ENCODE results near the gene ANO6.

ANO6 gene

DNA sequence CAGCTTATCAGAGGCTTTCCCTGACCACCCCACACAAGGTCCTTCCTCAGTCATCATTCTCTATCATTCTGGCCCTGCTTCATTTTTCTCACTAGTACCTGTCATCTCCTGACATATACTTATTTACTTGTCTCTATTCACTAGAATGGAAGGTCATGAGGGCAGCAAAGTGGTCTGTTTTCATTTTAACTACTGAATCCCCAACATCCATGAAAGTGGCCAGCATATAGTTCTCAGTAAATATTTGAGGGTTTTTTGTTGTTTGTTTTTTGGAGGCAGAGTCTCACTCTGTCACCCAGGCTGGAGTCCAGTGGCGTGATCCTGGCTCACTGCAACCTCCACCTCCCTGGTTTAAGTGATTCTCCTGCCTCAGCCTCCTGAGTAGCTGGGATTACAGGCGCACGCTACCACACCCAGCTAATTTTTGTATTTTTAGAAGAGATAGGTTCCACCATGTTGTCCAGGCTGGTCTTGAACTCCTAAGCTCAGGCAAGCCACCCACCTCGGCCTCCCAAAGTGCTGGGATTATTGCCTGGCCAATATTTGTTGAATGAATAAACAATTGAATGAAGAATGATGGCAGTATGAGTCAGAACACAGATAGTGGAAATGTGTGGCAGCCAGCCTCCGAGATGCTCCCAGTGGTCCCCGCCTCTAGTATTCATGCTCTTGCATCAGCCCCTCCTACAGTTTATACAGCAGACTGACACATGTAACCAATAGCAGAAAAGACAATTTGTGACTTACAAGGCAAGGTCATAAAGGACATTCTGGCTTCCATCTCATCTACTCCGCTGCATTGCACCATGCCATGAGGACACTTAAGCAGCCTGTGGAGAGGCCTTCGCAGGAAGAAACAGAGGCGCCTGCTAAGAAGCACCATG is 7.0 kb upstream of the ANO6 start:
- TF ChIP-seq EZH2 (optimal IDR thresholded peaks at IDR 0.05; ENCODE audit: low read depth, low read length) (no peak), EZH2phosphoT487 (IDR thresholded peaks at IDR 0.05; ENCODE audit: low read length) (no peak), CTCF (IDR thresholded peaks at IDR 0.05; ENCODE audit: low read length) (no peak)
- no peak overlapping the region for H2AFZ ChIP-seq (ENCODE audit: low read length)
- peaks cover 8% of the 10 kb centered on the region; the same call in 1 of the 2 replicates for H3K79me2 ChIP-seq (ENCODE audit: low read length)
- H3K9me3 ChIP-seq (replicated peaks; ENCODE audit: insufficient read depth, low read length): no peaks in the 10 kb centered on the region
- peaks cover 5% of the 10 kb centered on the region for H3F3A ChIP-seq (ENCODE audit: insufficient read depth, low read length)
- H3K9ac ChIP-seq (ENCODE audit: low read length): no peak overlapping the region
- no peaks in the 10 kb centered on the region for H4K20me1 ChIP-seq (ENCODE audit: insufficient read depth, low read length)
- H3K4me3 ChIP-seq (ENCODE audit: low read length): no peak overlapping the region
- H3K9me2 ChIP-seq (replicated peaks; ENCODE audit: insufficient read depth, low read length): no peaks in the 10 kb centered on the region
- no peak overlapping the region for H3K4me2 ChIP-seq (ENCODE audit: low read depth, low read length)
- H3K4me1 ChIP-seq (ENCODE audit: low read length): peaks cover 14% of the 10 kb centered on the region
- DNase-seq: no peak
- no peaks in the 10 kb centered on the region for H3K36me3 ChIP-seq (replicated peaks; ENCODE audit: insufficient read depth, low read length)
- no peak overlapping the region for H3K27ac ChIP-seq (ENCODE audit: low read length)
- no peaks in the 10 kb centered on the region for H3K27me3 ChIP-seq (replicated peaks; ENCODE audit: insufficient read depth, low read length)

DNA sequence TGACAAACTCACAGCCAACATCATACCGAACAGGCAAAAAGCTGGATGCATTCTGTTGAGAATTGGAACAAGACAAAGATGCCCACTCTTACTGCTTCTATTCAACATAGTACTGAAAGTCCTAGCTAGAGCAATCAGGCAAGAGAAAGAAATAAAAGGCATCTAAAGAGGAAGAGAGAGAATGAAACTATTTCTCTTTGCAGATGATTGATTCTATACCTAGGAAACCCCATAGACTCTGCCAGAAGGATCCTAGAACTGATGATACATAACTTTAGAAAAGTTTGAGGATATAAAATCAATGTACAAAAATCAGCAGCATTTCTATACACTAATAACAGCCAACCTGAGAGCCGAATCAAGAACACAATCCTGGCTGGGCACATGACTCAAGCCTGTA is 6.1 kb upstream of the ANO6 start:
- Histone ChIP-seq H3K36me3 (replicated peaks; ENCODE audit: insufficient read depth, low read length) (no peaks in the 10 kb centered on the region), H3F3A (ENCODE audit: insufficient read depth, low read length) (peaks cover 6% of the 10 kb centered on the region), H4K20me1 (ENCODE audit: insufficient read depth, low read length) (no peaks in the 10 kb centered on the region), H2AFZ (ENCODE audit: low read length) (no peak overlapping the region), H3K9me2 (replicated peaks; ENCODE audit: insufficient read depth, low read length) (no peaks in the 10 kb centered on the region), H3K27me3 (replicated peaks; ENCODE audit: insufficient read depth, low read length) (no peaks in the 10 kb centered on the region), H3K9me3 (replicated peaks; ENCODE audit: insufficient read depth, low read length) (no peaks in the 10 kb centered on the region), H3K9ac (ENCODE audit: low read length) (no peak overlapping the region), H3K4me1 (ENCODE audit: low read length) (peaks cover 16% of the 10 kb centered on the region), H3K79me2 (ENCODE audit: low read length) (peaks cover 5% of the 10 kb centered on the region; the same call in 1 of the 2 replicates), H3K27ac (ENCODE audit: low read length) (no peak overlapping the region), H3K4me2 (ENCODE audit: low read depth, low read length) (no peak overlapping the region), H3K4me3 (ENCODE audit: low read length) (no peak overlapping the region)
- TF ChIP-seq EZH2 (optimal IDR thresholded peaks at IDR 0.05; ENCODE audit: low read depth, low read length): no peak
- TF ChIP-seq EZH2phosphoT487 (IDR thresholded peaks at IDR 0.05; ENCODE audit: low read length): no peak
- TF ChIP-seq CTCF (IDR thresholded peaks at IDR 0.05; ENCODE audit: low read length): no peak
- no peak for DNase-seq

DNA sequence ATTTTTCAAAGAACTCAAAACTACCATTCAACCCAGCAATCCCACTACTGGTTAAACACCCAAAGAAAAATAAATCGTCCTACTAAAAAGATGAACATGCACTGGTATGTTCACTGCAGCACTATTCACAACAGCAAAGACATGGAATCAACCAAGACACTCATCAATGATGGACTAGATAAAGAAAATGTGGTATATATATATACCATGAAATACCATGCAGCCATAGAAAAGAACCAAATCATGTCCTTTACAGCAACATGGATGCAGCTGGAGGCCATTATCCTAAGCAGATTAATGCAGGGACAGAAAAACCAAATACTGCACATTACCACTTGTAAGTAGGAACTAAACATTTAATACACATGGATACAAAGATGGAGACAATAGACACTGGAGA is 3.8 kb upstream of the ANO6 start:
- H3K9me3 ChIP-seq (replicated peaks; ENCODE audit: insufficient read depth, low read length): no peaks in the 10 kb centered on the region
- no peak overlapping the region for H3K9ac ChIP-seq (ENCODE audit: low read length)
- H3K36me3 ChIP-seq (replicated peaks; ENCODE audit: insufficient read depth, low read length): no peaks in the 10 kb centered on the region
- H3K27me3 ChIP-seq (replicated peaks; ENCODE audit: insufficient read depth, low read length): no peaks in the 10 kb centered on the region
- H3K4me3 ChIP-seq (ENCODE audit: low read length): no peak overlapping the region
- no peaks in the 10 kb centered on the region for H3K9me2 ChIP-seq (replicated peaks; ENCODE audit: insufficient read depth, low read length)
- peaks cover 22% of the 10 kb centered on the region for H3F3A ChIP-seq (ENCODE audit: insufficient read depth, low read length)
- no peak for TF ChIP-seq CTCF (IDR thresholded peaks at IDR 0.05; ENCODE audit: low read length)
- no peak for TF ChIP-seq EZH2 (optimal IDR thresholded peaks at IDR 0.05; ENCODE audit: low read depth, low read length)
- no peak for TF ChIP-seq EZH2phosphoT487 (IDR thresholded peaks at IDR 0.05; ENCODE audit: low read length)
- peaks cover 15% of the 10 kb centered on the region for H3K79me2 ChIP-seq (ENCODE audit: low read length)
- H2AFZ ChIP-seq (ENCODE audit: low read length): no peak overlapping the region
- peaks cover 9% of the 10 kb centered on the region for H3K4me1 ChIP-seq (ENCODE audit: low read length)
- no peaks in the 10 kb centered on the region for H4K20me1 ChIP-seq (ENCODE audit: insufficient read depth, low read length)
- DNase-seq: no peak
- no peak overlapping the region for H3K27ac ChIP-seq (ENCODE audit: low read length)
- no peak overlapping the region for H3K4me2 ChIP-seq (ENCODE audit: low read depth, low read length)
